HepG2 (cell line): ENCODE measurements around the gene LPXN. TPM values are rescaled to one million over a fixed set of nuclear protein-coding genes. Genes with fewer than 3 reads are reported as not detected.

Source experiments
- AFF4 ChIP-seq: sonication (generic); formaldehyde crosslinking; IDR thresholded peaks from 2 replicates; pipeline ENCODE4 v1.4.0; 2020; ENCODE audit warnings: missing genetic modification reagents
- CCDC6 ChIP-seq: sonication (generic); formaldehyde crosslinking; IDR thresholded peaks from 2 replicates; pipeline ENCODE4 v1.8.1; 2022; ENCODE audit warnings: mild to moderate bottlenecking, missing genetic modification reagents, moderate library complexity
- CREM ChIP-seq, 2 experiments: sonication (generic) in 1 of 2; formaldehyde crosslinking in 1 of 2; IDR thresholded peaks; 2 replicates each; pipeline versions ENCODE4 v1.4.0 to v1.6.1; 2016 to 2020; ENCODE audit warnings: antibody characterized with exemption in 1 of 2, mild to moderate bottlenecking in 1 of 2, missing genetic modification reagents in 1 of 2
- JUNB ChIP-seq: sonication (generic); formaldehyde crosslinking; IDR thresholded peaks from 2 replicates; pipeline ENCODE4 v1.8.0; 2022; ENCODE audit warnings: missing genetic modification reagents, mild to moderate bottlenecking, borderline replicate concordance
- KAT8 ChIP-seq: IDR thresholded peaks from 2 replicates; pipeline ENCODE4 v1.6.1; 2016; ENCODE audit warnings: missing genetic modification reagents, missing compliant biosample characterization
- MATR3 ChIP-seq: sonication (generic); formaldehyde crosslinking; IDR thresholded peaks from 2 replicates; pipeline ENCODE4 v1.4.0; 2020; ENCODE audit warnings: missing genetic modification reagents
- REPIN1 ChIP-seq: sonication (generic); formaldehyde crosslinking; IDR thresholded peaks from 2 replicates; pipeline ENCODE4 v1.8.0; 2022; ENCODE audit warnings: missing genetic modification reagents, low read depth, mild to moderate bottlenecking, borderline replicate concordance
- SNAPC2 ChIP-seq: sonication (generic); formaldehyde crosslinking; IDR thresholded peaks from 2 replicates; pipeline ENCODE4 v1.8.1; 2022; ENCODE audit warnings: mild to moderate bottlenecking, missing genetic modification reagents
- ZFP36 ChIP-seq: fragments of 150-350 bp; IDR thresholded peaks from 2 replicates; pipeline ENCODE4 v1.6.1; 2018; ENCODE audit warnings: borderline replicate concordance, low read length, low read depth; ENCODE audit not compliant: partially characterized antibody
- ZHX2 ChIP-seq, 2 experiments: sonication (generic) in 1 of 2; formaldehyde crosslinking in 1 of 2; IDR thresholded peaks; 2 replicates each; pipeline versions ENCODE4 v1.6.1 to v1.9.0; 2014 to 2022; ENCODE audit warnings: antibody characterized with exemption in 1 of 2, borderline replicate concordance in 1 of 2, inconsistent platforms in 1 of 2, low read depth in 1 of 2, missing genetic modification reagents in 1 of 2
- ZKSCAN1 ChIP-seq: fragments of 150-350 bp; IDR thresholded peaks from 2 replicates; pipeline ENCODE4 v1.6.1; 2014; ENCODE audit warnings: low read length
- ZNF17 ChIP-seq: sonication (generic); formaldehyde crosslinking; IDR thresholded peaks from 2 replicates; pipeline ENCODE4 v1.5.0; 2020; ENCODE audit warnings: mild to moderate bottlenecking, missing genetic modification reagents
- ZNF468 ChIP-seq: sonication (generic); formaldehyde crosslinking; IDR thresholded peaks from 2 replicates; pipeline ENCODE4 v1.8.0; 2022; ENCODE audit warnings: mild to moderate bottlenecking, moderate library complexity, missing genetic modification reagents
- ZNF569 ChIP-seq: sonication (generic); formaldehyde crosslinking; IDR thresholded peaks from 2 replicates; pipeline ENCODE4 v1.5.0; 2020; ENCODE audit warnings: mild to moderate bottlenecking, missing genetic modification reagents, moderate library complexity, borderline replicate concordance
- ZNF616 ChIP-seq: sonication (generic); formaldehyde crosslinking; IDR thresholded peaks from 2 replicates; pipeline ENCODE4 v1.5.0; 2020; ENCODE audit warnings: low read depth, mild to moderate bottlenecking, missing genetic modification reagents
- polyA plus RNA-seq, 8 experiments: library from polyadenylated mRNA; depleted of rRNA in 3 of 8; stranded (reverse) in 7 of 8; unstranded in 1 of 8; fragments of >200 nt; fragmentation: Illumina TruSeq in 4 of 8; extraction: Trizol in 4 of 8; gene quantifications; 2 replicates each; pipeline versions ENCODE4 v1.2.1 to v1.2.3, GENCODE V29; 2011 to 2016; ENCODE audit warnings: low read depth in 4 of 8, missing spikeins in 1 of 8, mixed read lengths in 1 of 8; ENCODE audit not compliant: insufficient read depth in 1 of 8
- total RNA-seq, 5 experiments: library from RNA; depleted of rRNA; stranded (reverse); fragments of >200 nt; fragmentation: Illumina TruSeq; extraction: Trizol; gene quantifications; 2 replicates each; pipeline ENCODE4 v1.2.3, GENCODE V29; 2016; ENCODE audit warnings: low read depth in 1 of 5

LPXN gene
- total and polyA plus RNA-seq, 2 of the 13 experiments (the other 11 are each of a cell fraction or from before 2014, with no cell fraction given): 1.7 to 3.5 TPM

- 0 out of 2 replicates have a peak, but pooled peaks have one; percentile 35 for TF ChIP-seq ZNF569 (CRISPR knock-in tag)
- no peak for TF ChIP-seq ZKSCAN1
- no peak for TF ChIP-seq ZNF17 (CRISPR knock-in tag)
- TF ChIP-seq KAT8 (CRISPR knock-in tag): no peak
- TF ChIP-seq CREM (IDR thresholded peaks at IDR 0.05): no peak
- no peak for TF ChIP-seq CREM (CRISPR knock-in tag; IDR thresholded peaks at IDR 0.05)
- no peak for TF ChIP-seq SNAPC2 (CRISPR knock-in tag)
- TF ChIP-seq ZNF616 (CRISPR knock-in tag): no peak; the same call in 1 of the 2 replicates
- TF ChIP-seq JUNB (CRISPR knock-in tag): no peak
- TF ChIP-seq ZNF468 (CRISPR knock-in tag): no peak
- no peak for TF ChIP-seq ZHX2 (IDR thresholded peaks at IDR 0.05; ENCODE audit: low read depth)
- no peak for TF ChIP-seq ZHX2 (CRISPR knock-in tag; IDR thresholded peaks at IDR 0.05; ENCODE audit: borderline replicate concordance)
- TF ChIP-seq ZFP36: no peak
- no peak; the same call in 1 of the 2 replicates for TF ChIP-seq CCDC6 (CRISPR knock-in tag)
- no peak for TF ChIP-seq REPIN1 (CRISPR knock-in tag)
- 0 out of 2 replicates have a peak, but pooled peaks have one; percentile 60 for TF ChIP-seq AFF4 (CRISPR knock-in tag)
- no peak for TF ChIP-seq MATR3 (CRISPR knock-in tag)
These were observed 3.1 kb upstream of the LPXN start, which contains the start of gene ZFP91 (continued) for GRCh38 chr11:58578635-58579191.
